Erythroblast (primary cell): ENCODE results near the gene IL16.

Experiments
- GATA1 ChIP-seq: IDR thresholded peaks from 2 replicates; pipeline ENCODE4 v1.6.1; 2011; ENCODE audit warnings: low read depth, mild to moderate bottlenecking, control low read depth, low read length, moderate library complexity
- POLR2A ChIP-seq: IDR thresholded peaks from 2 replicates; pipeline ENCODE4 v1.6.1; 2011; ENCODE audit warnings: mild to moderate bottlenecking, low read length

GRCh38 chr15:81235276-81236123 lies 38.8 kb downstream of the IL16 start:
- TF ChIP-seq POLR2A (no peak), GATA1 (no peak)
